Measurements from ENCODE around the gene PCBP3.
"Not testable (repeated sequence)": the region's sequence is repeated elsewhere in the genome, so short reads cannot be mapped to it uniquely, and the experiment has no call there.

PCBP3 gene

GRCh38 chr21:45875881-45876280, 232.4 kb downstream of the PCBP3 start:
- H3K27me3 Mint-ChIP-seq (ENCODE audit: low read depth) = peaks cover 4% of the 10 kb centered on the region
- H3K36me3 Mint-ChIP-seq (ENCODE audit: low read depth) = no peaks in the 10 kb centered on the region
- H3K4me1 Mint-ChIP-seq (ENCODE audit: low read depth) = peaks cover 5% of the 10 kb centered on the region
- H3K27ac Mint-ChIP-seq = no peak overlapping the region
- no peaks in the 10 kb centered on the region for H3K9me3 Mint-ChIP-seq
- H3K4me3 Mint-ChIP-seq = no peak overlapping the region

- Mint-ChIP-seq H3K27ac (no peak overlapping the region), H3K27me3 (ENCODE audit: low read depth) (peaks cover 4% of the 10 kb centered on the region), H3K4me3 (no peak overlapping the region), H3K36me3 (ENCODE audit: low read depth) (no peaks in the 10 kb centered on the region), H3K4me1 (ENCODE audit: low read depth) (peaks cover 5% of the 10 kb centered on the region), H3K9me3 (no peaks in the 10 kb centered on the region)
Observed at GRCh38 chr21:45876381-45877170, 233.1 kb downstream of the PCBP3 start.

GRCh38 chr21:45877171-45877438, 233.6 kb downstream of the PCBP3 start:
- Mint-ChIP-seq H3K4me3 (no peak overlapping the region), H3K36me3 (ENCODE audit: low read depth) (no peaks in the 10 kb centered on the region), H3K9me3 (no peaks in the 10 kb centered on the region), H3K4me1 (ENCODE audit: low read depth) (peaks cover 5% of the 10 kb centered on the region), H3K27ac (no peak overlapping the region), H3K27me3 (ENCODE audit: low read depth) (peaks cover 8% of the 10 kb centered on the region)

- H3K9me3 Mint-ChIP-seq = no peaks in the 10 kb centered on the region
- peaks cover 9% of the 10 kb centered on the region for H3K4me1 Mint-ChIP-seq (ENCODE audit: low read depth)
- no peaks in the 10 kb centered on the region for H3K36me3 Mint-ChIP-seq (ENCODE audit: low read depth)
- H3K4me3 Mint-ChIP-seq = no peak overlapping the region
- H3K27me3 Mint-ChIP-seq (ENCODE audit: low read depth) = peaks cover 8% of the 10 kb centered on the region
- no peak overlapping the region for H3K27ac Mint-ChIP-seq
Observed at GRCh38 chr21:45877821-45878469, 234.4 kb downstream of the PCBP3 start.

GRCh38 chr21:45880097-45881068, 236.9 kb downstream of the PCBP3 start:
- Mint-ChIP-seq H3K4me1 (ENCODE audit: low read depth) (peaks cover 17% of the 10 kb centered on the region), H3K27ac (no peak overlapping the region), H3K4me3 (no peak overlapping the region), H3K27me3 (ENCODE audit: low read depth) (peaks cover 8% of the 10 kb centered on the region), H3K9me3 (no peaks in the 10 kb centered on the region), H3K36me3 (ENCODE audit: low read depth) (peaks cover 3% of the 10 kb centered on the region)

GRCh38 chr21:45882645-45883044, 239.1 kb downstream of the PCBP3 start:
- Mint-ChIP-seq H3K36me3 (ENCODE audit: low read depth) (peaks cover 8% of the 10 kb centered on the region), H3K27ac (no peak overlapping the region), H3K9me3 (peaks cover 4% of the 10 kb centered on the region), H3K4me1 (ENCODE audit: low read depth) (peaks cover 32% of the 10 kb centered on the region), H3K27me3 (ENCODE audit: low read depth) (peaks cover 8% of the 10 kb centered on the region), H3K4me3 (no peak overlapping the region)

- Mint-ChIP-seq H3K4me1 (ENCODE audit: low read depth) (peaks cover 33% of the 10 kb centered on the region), H3K9me3 (peaks cover 4% of the 10 kb centered on the region), H3K4me3 (no peak overlapping the region), H3K36me3 (ENCODE audit: low read depth) (peaks cover 8% of the 10 kb centered on the region), H3K27ac (no peak overlapping the region), H3K27me3 (ENCODE audit: low read depth) (peaks cover 8% of the 10 kb centered on the region)
Observed at GRCh38 chr21:45883090-45883489, 239.6 kb downstream of the PCBP3 start.

DNA sequence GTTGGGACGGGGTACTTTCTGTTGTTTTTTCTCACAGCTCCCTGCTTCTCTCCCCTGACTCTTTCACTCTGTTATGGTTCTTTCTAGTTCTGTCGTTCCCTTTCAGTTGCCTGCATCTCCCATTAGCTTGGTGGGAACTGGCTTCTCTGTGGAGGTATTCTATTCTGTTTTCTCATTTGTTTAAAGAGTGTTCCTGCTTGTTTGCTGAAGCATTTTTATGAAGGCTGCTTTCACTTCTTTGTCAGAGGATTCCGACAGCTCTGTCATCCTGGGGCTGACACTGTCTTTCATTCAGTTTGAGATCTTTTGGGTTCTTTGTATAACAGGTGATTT, 242.0 kb downstream of the PCBP3 start:
- Mint-ChIP-seq H3K9me3 (peaks cover 4% of the 10 kb centered on the region), H3K36me3 (ENCODE audit: low read depth) (peaks cover 8% of the 10 kb centered on the region), H3K4me1 (ENCODE audit: low read depth) (peaks cover 37% of the 10 kb centered on the region), H3K27me3 (ENCODE audit: low read depth) (peaks cover 21% of the 10 kb centered on the region), H3K27ac (peak overlapping the region; percentile 88), H3K4me3 (peak overlapping the region; percentile 45)

GRCh38 chr21:45885930-45886601, 242.5 kb downstream of the PCBP3 start:
- H3K27ac Mint-ChIP-seq = peak overlapping the region; percentile 88
- peaks cover 25% of the 10 kb centered on the region for H3K27me3 Mint-ChIP-seq (ENCODE audit: low read depth)
- H3K4me3 Mint-ChIP-seq = peak overlapping the region; percentile 52
- H3K9me3 Mint-ChIP-seq; H3K36me3 Mint-ChIP-seq (ENCODE audit: low read depth): not testable (repeated sequence)
- peaks cover 36% of the 10 kb centered on the region for H3K4me1 Mint-ChIP-seq (ENCODE audit: low read depth)

DNA sequence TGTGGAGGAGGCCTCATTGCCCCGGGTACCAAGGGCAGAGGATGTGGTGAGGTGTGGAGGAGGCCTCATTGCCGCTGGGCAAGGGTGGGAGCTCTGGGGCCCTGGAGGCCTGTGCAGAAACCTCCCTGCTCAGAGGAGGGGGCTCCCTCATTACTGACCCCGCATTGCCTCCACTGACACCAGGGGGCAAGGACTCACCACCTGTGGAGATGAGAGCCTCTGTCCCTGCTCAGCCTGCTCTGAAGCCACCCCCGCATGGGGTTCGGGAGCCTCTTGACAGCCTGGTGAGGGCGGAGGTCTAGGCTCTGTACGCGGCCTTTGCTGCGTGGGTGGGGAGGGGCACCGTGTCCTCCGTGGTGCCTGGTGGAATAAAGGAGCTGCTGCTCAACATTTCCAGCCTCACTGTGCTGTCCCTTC, 243.1 kb downstream of the PCBP3 start:
- no peak overlapping the region for H3K4me3 Mint-ChIP-seq
- H3K9me3 Mint-ChIP-seq = peaks cover 4% of the 10 kb centered on the region
- H3K36me3 Mint-ChIP-seq (ENCODE audit: low read depth) = peaks cover 8% of the 10 kb centered on the region
- peaks cover 36% of the 10 kb centered on the region for H3K4me1 Mint-ChIP-seq (ENCODE audit: low read depth)
- H3K27ac Mint-ChIP-seq = no peak overlapping the region
- H3K27me3 Mint-ChIP-seq (ENCODE audit: low read depth) = peaks cover 24% of the 10 kb centered on the region

DNA sequence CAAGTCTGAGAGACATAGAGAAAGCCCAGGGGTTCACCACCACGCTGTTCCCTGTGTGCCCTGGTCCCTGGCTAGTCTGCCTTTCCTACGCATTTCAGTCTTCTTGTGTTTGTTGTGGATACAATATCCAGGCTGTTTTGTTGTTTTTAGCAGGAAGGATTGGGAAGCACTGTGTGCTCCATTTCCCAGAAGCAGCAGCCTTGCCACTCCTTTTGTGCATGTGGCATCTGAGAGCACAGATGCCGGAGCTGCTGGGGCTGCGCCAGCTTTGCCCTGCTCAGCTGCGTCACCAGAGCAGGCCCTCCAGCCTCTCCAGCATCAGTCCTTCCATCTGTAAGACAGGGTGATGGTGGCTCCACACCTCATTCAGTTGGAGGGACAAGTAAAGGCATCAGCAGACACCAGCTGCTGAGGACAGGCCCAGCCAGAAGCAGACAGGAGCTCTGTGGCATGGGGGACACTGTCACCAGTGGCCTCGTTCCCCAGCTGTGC, 243.6 kb downstream of the PCBP3 start:
- Mint-ChIP-seq H3K4me3 (peak overlapping the region; percentile 6), H3K27me3 (ENCODE audit: low read depth) (peaks cover 21% of the 10 kb centered on the region), H3K27ac (no peak overlapping the region), H3K4me1 (ENCODE audit: low read depth) (peaks cover 40% of the 10 kb centered on the region), H3K9me3 (peaks cover 4% of the 10 kb centered on the region), H3K36me3 (ENCODE audit: low read depth) (peaks cover 8% of the 10 kb centered on the region)

GRCh38 chr21:45887788-45888187, 244.3 kb downstream of the PCBP3 start:
- Mint-ChIP-seq H3K27me3 (ENCODE audit: low read depth) (peaks cover 21% of the 10 kb centered on the region), H3K36me3 (ENCODE audit: low read depth) (peaks cover 8% of the 10 kb centered on the region), H3K4me1 (ENCODE audit: low read depth) (peaks cover 39% of the 10 kb centered on the region), H3K9me3 (peaks cover 4% of the 10 kb centered on the region), H3K27ac (no peak overlapping the region), H3K4me3 (no peak overlapping the region)

GRCh38 chr21:45888386-45889009, 245.0 kb downstream of the PCBP3 start:
- Mint-ChIP-seq H3K27me3 (ENCODE audit: low read depth) (peaks cover 21% of the 10 kb centered on the region), H3K4me3 (no peak overlapping the region), H3K4me1 (ENCODE audit: low read depth) (peaks cover 36% of the 10 kb centered on the region), H3K36me3 (ENCODE audit: low read depth) (peaks cover 8% of the 10 kb centered on the region), H3K27ac (no peak overlapping the region), H3K9me3 (peaks cover 4% of the 10 kb centered on the region)

GRCh38 chr21:45889256-45889655, 245.7 kb downstream of the PCBP3 start:
- peaks cover 36% of the 10 kb centered on the region for H3K4me1 Mint-ChIP-seq (ENCODE audit: low read depth)
- H3K9me3 Mint-ChIP-seq = peaks cover 4% of the 10 kb centered on the region
- H3K4me3 Mint-ChIP-seq = no peak overlapping the region
- peaks cover 8% of the 10 kb centered on the region for H3K36me3 Mint-ChIP-seq (ENCODE audit: low read depth)
- no peak overlapping the region for H3K27ac Mint-ChIP-seq
- H3K27me3 Mint-ChIP-seq (ENCODE audit: low read depth) = peaks cover 21% of the 10 kb centered on the region
